OCI-LY3 (cell line): Measurements from ENCODE around the gene BRMS1.

ENCODE experiments used
- H2AFZ ChIP-seq: fragments of 200-600, 300-600 bp; shearing (Covaris generic); 2 replicates; pipeline ENCODE4 v1.6.0; 2014; ENCODE audit warnings: antibody characterized with exemption, low read depth, low read length
- H3K27ac ChIP-seq: fragments of 200-600, 300-600 bp; sonication (generic); 2 replicates; pipeline ENCODE4 v1.5.1; 2014; ENCODE audit warnings: mild to moderate bottlenecking, low read length, moderate library complexity, mixed read lengths
- H3K27me3 ChIP-seq: fragments of 200-600, 300-600 bp; sonication (generic); 2 replicates; pipeline ENCODE4 v1.6.1; 2014; ENCODE audit warnings: low read depth, low read length, mixed read lengths
- H3K36me3 ChIP-seq: fragments of 200-600, 300-600 bp; sonication (generic); replicated peaks from 2 replicates; pipeline ENCODE3; 2014; ENCODE audit warnings: low read depth, low read length, mixed read lengths
- H3K4me1 ChIP-seq: fragments of 300-600, 200-600 bp; sonication (generic); 2 replicates; pipeline ENCODE4 v1.6.1; 2014; ENCODE audit warnings: low read length, mixed read lengths
- H3K4me2 ChIP-seq: fragments of 200-600, 300-600 bp; sonication (generic); 2 replicates; pipeline ENCODE4 v1.6.1; 2014; ENCODE audit warnings: low read length, mixed read lengths
- H3K4me3 ChIP-seq: fragments of 300-600, 200-600 bp; sonication (generic); 2 replicates; pipeline ENCODE4 v1.5.1; 2014; ENCODE audit warnings: antibody characterized with exemption, mild to moderate bottlenecking, low read length, moderate library complexity
- H3K79me2 ChIP-seq: fragments of 300-600, 200-600 bp; shearing (Covaris generic); 2 replicates; pipeline ENCODE4 v1.6.1; 2014; ENCODE audit warnings: mild to moderate bottlenecking, low read length, mixed read lengths
- H3K9ac ChIP-seq: fragments of 300-600, 200-600 bp; shearing (Covaris generic); 2 replicates; pipeline ENCODE4 v1.6.0; 2014; ENCODE audit warnings: mild to moderate bottlenecking, low read length, moderate library complexity
- H3K9me3 ChIP-seq: fragments of 200-600, 300-600 bp; shearing (Covaris generic); 2 replicates; pipeline ENCODE4 v1.6.1; 2014; ENCODE audit warnings: low read length, mixed read lengths; ENCODE audit not compliant: insufficient read depth
- H4K20me1 ChIP-seq: fragments of 200-600, 300-600 bp; sonication (generic); 2 replicates; pipeline ENCODE4 v1.6.1; 2016; ENCODE audit warnings: low read length, mixed read lengths; ENCODE audit not compliant: insufficient read depth
- CTCF ChIP-seq: fragments of 200-600, 300-600 bp; sonication (generic); IDR thresholded peaks from 2 replicates; pipeline ENCODE4 v1.5.1; 2014; ENCODE audit warnings: antibody characterized with exemption, low read length, low read depth
- EZH2phosphoT487 ChIP-seq: fragments of 200-600 bp; shearing (Covaris generic); IDR thresholded peaks from 2 replicates; pipeline ENCODE4 v1.6.1; 2018; ENCODE audit warnings: antibody characterized with exemption, mixed run types, low read depth

Gene BRMS1

DNA sequence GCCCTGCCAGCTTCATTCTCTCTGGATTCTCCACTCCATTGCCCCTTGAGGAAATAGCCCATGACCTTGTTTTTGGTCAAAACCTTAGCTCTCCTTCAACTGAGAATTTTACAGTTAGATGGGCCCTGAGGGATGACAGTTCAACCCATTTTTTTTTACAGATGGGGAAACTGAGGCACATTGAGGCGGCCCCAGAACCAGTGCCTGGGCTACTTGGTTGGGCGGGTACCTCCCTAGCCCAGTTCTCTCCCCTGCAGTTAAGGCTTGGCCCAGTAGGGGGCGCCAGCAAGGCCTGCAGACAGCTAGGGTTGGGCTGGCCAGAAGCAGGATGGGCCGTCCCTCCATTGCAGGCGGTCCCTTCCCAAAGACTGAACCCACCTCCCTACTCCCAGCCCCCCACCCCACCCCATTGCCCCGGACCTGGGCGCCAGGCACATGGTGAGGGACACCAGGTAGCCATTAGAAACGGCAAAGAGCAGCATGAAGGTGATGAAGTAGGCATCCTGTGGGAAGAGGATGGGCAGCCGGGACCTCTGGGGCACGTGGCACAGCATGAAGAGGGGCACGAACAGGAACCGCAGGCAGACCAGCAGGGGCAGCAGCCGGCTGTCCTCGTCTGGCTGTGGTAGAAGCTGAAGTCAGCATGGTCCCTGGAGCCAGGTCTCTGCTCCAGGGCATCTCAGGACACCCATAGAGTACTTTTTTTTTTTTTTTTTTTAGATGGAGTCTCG lies 19.1 kb upstream of the BRMS1 start:
- Histone ChIP-seq H3K27me3 (no peaks in the 10 kb centered on the region), H4K20me1 (no peaks in the 10 kb centered on the region), H3K4me1 (no peaks in the 10 kb centered on the region), H3K27ac (no peak overlapping the region), H3K36me3 (no peaks in the 10 kb centered on the region), H2AFZ (no peak overlapping the region), H3K9ac (no peak overlapping the region), H3K4me2 (no peak overlapping the region), H3K79me2 (no peaks in the 10 kb centered on the region), H3K9me3 (no peaks in the 10 kb centered on the region), H3K4me3 (no peak overlapping the region)
- no peak for TF ChIP-seq EZH2phosphoT487
- peak; percentile 80 for TF ChIP-seq CTCF

DNA sequence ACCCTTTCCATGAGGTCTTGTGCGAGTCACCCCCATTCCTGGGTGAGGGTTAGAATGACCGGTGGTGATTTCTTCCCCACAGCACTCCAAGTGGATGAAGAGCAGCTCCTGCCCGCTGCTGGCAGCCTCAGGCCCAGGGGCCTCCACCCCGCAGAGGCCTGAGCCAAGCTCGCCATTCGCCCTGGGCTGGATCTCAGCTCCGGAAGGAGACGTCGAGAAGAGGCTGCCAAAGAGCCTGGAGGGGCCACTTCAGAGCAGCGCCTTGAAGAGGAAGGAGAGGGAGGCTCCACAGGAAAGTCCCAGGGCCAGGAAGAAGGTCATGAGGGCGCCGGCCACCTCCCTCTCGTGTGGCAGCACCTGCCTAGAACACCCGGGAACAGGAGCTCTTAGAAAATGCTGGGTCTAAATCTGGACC lies 18.3 kb upstream of the BRMS1 start:
- Histone ChIP-seq H4K20me1 (no peaks in the 10 kb centered on the region), H3K27me3 (no peaks in the 10 kb centered on the region), H3K4me1 (no peaks in the 10 kb centered on the region), H3K4me2 (no peak overlapping the region), H3K9ac (no peak overlapping the region), H2AFZ (no peak overlapping the region), H3K36me3 (no peaks in the 10 kb centered on the region), H3K4me3 (no peak overlapping the region), H3K79me2 (no peaks in the 10 kb centered on the region), H3K9me3 (no peaks in the 10 kb centered on the region), H3K27ac (no peak overlapping the region)
- no peak for TF ChIP-seq EZH2phosphoT487
- TF ChIP-seq CTCF = no peak

DNA sequence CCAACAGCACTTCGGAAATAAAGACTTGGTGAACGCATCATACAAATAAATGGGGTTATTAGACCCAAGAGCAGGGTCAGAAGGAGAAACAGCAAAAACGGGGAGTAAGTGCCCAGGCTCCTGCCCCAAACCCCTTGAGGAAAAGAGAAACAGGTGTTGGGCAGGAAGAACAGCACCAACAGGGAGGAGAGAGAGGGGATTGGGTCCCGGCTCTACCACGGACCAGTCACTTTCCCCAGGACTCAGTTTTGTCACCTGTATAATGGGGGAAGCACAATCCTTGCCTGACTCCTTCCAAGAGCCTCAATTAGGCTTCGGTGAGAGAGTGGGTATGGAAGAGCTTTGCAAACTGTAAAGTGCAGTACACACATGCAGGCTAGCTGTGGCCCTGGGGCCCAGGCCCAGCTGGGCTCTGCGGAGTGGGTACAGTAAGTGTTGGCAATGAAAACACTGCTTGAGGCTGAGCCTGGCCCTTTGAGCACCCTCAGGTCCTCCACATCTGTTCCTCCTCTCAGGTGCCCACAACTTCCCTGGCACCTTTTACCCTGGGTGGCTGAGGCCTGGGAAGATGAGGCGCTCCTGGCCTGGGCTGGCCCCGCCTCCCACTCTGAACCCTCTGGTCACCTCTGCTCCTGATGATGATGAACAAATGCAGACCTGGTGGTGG lies 17.7 kb upstream of the BRMS1 start:
- no peaks in the 10 kb centered on the region for H4K20me1 ChIP-seq
- no peaks in the 10 kb centered on the region for H3K79me2 ChIP-seq
- no peak overlapping the region for H3K9ac ChIP-seq
- TF ChIP-seq CTCF = no peak
- no peak for TF ChIP-seq EZH2phosphoT487
- H3K36me3 ChIP-seq = no peaks in the 10 kb centered on the region
- H2AFZ ChIP-seq = no peak overlapping the region
- H3K9me3 ChIP-seq = no peaks in the 10 kb centered on the region
- no peak overlapping the region for H3K4me2 ChIP-seq
- no peak overlapping the region for H3K27ac ChIP-seq
- no peaks in the 10 kb centered on the region for H3K4me1 ChIP-seq
- H3K4me3 ChIP-seq = no peak overlapping the region
- no peaks in the 10 kb centered on the region for H3K27me3 ChIP-seq

DNA sequence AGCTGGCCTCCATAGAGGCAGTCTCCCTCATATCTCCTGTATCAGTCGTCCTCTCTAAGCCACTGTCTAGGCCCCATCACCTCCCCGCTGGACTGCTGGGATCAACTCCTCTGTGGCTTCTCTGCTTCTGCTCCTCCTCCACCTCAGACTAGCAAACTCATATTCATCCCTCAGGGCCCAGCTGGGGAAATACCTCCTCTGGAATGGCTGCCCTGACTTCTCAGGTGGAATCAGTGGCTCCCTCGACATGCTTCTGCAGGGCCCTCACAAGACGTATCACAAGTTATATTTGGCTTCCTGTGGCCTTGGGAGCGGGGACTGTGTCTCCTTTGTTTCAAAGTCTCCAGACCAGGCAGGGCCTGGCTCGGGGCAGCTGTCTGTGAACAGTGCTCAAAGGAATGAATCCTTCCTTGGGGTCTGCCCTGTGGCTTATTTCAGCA lies 16.6 kb upstream of the BRMS1 start:
- no peak overlapping the region for H3K4me3 ChIP-seq
- no peaks in the 10 kb centered on the region for H3K36me3 ChIP-seq
- no peaks in the 10 kb centered on the region for H3K9me3 ChIP-seq
- H3K27me3 ChIP-seq = no peaks in the 10 kb centered on the region
- no peaks in the 10 kb centered on the region for H4K20me1 ChIP-seq
- no peak overlapping the region for H3K9ac ChIP-seq
- no peaks in the 10 kb centered on the region for H3K4me1 ChIP-seq
- H2AFZ ChIP-seq = no peak overlapping the region
- TF ChIP-seq EZH2phosphoT487 = no peak
- no peak for TF ChIP-seq CTCF
- H3K4me2 ChIP-seq = no peak overlapping the region
- H3K27ac ChIP-seq = no peak overlapping the region
- no peaks in the 10 kb centered on the region for H3K79me2 ChIP-seq
